Uterus (tissue), 2 donors: ENCODE results near the gene SPEF2.

Experiments used
- CTCF ChIP-seq, 4 experiments: fragments of 200-600 bp in 2 of 4; fragments of 450-650 bp in 2 of 4; sonication (generic) in 2 of 4; IDR thresholded peaks; one replicate each; pipeline ENCODE4 v1.5.1; 2016 to 2019; ENCODE audit warnings: antibody characterized with exemption in 4 of 4, mild to moderate bottlenecking in 2 of 4, moderate library complexity in 1 of 4
- POLR2A ChIP-seq, 2 donors: fragments of 450-650 bp; IDR thresholded peaks; one replicate each; pipeline ENCODE4 v1.6.1; 2016; ENCODE audit warnings: antibody characterized with exemption in 2 of 2, mild to moderate bottlenecking in 1 of 2, moderate library complexity in 1 of 2

- TF ChIP-seq POLR2A (IDR thresholded peaks at IDR 0.05) (no peak), CTCF (IDR thresholded peaks at IDR 0.05) (no peak)
These were observed 24.3 kb upstream of the SPEF2 start for GRCh38 chr5:35593338-35593737.
